ENCODE data around the gene FBXL19.
A peak's percentile ranks its signal among the peaks of the same experiment; 100 is the strongest.

FBXL19 gene

DNA sequence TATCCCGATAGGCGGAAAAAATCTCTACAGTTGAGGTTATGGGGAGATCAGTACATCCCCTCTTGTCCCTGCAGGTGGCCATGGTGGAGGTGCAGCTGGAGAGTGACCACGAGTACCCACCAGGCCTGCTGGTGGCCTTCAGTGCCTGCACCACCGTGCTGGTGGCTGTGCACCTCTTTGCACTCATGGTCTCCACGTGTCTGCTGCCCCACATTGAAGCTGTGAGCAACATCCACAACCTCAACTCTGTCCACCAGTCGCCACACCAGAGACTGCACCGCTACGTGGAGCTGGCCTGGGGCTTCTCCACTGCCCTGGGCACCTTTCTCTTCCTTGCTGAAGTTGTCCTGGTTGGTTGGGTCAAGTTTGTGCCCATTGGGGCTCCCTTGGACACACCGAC, 29.7 kb downstream of the FBXL19 start:
- DNase-seq (ENCODE audit: low read depth), result no peak
- no peak overlapping the region for H3K4me3 ChIP-seq (ENCODE audit: low read depth, low read length)
- TF ChIP-seq, protein P1, sequence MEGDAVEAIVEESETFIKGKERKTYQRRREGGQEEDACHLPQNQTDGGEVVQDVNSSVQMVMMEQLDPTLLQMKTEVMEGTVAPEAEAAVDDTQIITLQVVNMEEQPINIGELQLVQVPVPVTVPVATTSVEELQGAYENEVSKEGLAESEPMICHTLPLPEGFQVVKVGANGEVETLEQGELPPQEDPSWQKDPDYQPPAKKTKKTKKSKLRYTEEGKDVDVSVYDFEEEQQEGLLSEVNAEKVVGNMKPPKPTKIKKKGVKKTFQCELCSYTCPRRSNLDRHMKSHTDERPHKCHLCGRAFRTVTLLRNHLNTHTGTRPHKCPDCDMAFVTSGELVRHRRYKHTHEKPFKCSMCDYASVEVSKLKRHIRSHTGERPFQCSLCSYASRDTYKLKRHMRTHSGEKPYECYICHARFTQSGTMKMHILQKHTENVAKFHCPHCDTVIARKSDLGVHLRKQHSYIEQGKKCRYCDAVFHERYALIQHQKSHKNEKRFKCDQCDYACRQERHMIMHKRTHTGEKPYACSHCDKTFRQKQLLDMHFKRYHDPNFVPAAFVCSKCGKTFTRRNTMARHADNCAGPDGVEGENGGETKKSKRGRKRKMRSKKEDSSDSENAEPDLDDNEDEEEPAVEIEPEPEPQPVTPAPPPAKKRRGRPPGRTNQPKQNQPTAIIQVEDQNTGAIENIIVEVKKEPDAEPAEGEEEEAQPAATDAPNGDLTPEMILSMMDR (conservative IDR thresholded peaks at IDR 0.05; ENCODE audit: low read depth, low read length), result no peak

DNA sequence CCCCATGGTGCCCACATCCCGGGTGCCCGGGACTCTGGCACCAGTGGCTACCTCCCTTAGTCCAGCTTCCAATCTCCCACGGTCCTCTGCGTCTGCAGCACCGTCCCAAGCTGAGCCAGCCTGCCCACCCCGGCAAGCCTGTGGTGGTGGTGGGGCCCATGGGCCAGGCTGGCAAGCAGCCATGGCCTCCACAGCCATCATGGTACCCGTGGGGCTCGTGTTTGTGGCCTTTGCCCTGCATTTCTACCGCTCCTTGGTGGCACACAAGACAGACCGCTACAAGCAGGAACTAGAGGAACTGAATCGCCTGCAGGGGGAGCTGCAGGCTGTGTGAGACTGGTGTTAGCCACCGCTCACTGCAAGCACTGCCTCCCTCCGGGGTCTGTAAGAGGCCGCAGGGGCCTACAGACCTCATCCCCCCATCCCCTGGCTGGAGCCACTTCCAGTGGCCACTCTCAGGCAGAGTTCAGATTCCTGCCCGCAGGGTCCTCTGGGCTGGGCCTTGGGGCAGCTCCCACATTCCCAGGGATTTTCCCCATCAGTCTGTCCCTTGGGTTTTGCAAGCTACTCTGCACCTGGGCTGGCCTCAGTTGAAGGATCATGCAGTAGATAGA, 30.2 kb downstream of the FBXL19 start:
- H3K4me3 ChIP-seq (ENCODE audit: low read depth, low read length), result no peak overlapping the region
- DNase-seq (ENCODE audit: low read depth), result peak; percentile 89
- TF ChIP-seq, protein P1 (conservative IDR thresholded peaks at IDR 0.05; ENCODE audit: low read depth, low read length), result peak; percentile 82

DNA sequence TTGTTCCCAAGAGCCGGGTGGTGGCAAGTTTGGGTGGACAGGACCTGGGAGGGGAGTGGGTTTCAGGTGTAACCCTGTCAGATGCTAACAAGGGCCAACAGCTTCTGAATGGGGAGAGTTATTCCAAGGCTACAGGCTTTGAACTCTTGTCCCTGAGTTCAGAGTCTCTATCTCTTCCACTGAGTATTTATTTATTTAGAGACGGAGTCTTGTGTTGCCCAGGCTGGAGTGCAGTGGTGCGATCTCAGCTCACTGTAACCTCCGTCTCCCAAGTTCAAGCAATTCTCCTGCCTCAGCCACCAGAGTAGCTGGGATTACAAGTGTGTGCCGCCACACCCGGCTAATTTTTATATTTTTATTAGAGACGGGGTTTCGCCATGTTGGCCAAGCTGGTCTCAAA, 31.6 kb downstream of the FBXL19 start:
- no peak for DNase-seq (ENCODE audit: low read depth)
- TF ChIP-seq, protein P1 (conservative IDR thresholded peaks at IDR 0.05; ENCODE audit: low read depth, low read length), result no peak
- no peak overlapping the region for H3K4me3 ChIP-seq (ENCODE audit: low read depth, low read length)

DNA sequence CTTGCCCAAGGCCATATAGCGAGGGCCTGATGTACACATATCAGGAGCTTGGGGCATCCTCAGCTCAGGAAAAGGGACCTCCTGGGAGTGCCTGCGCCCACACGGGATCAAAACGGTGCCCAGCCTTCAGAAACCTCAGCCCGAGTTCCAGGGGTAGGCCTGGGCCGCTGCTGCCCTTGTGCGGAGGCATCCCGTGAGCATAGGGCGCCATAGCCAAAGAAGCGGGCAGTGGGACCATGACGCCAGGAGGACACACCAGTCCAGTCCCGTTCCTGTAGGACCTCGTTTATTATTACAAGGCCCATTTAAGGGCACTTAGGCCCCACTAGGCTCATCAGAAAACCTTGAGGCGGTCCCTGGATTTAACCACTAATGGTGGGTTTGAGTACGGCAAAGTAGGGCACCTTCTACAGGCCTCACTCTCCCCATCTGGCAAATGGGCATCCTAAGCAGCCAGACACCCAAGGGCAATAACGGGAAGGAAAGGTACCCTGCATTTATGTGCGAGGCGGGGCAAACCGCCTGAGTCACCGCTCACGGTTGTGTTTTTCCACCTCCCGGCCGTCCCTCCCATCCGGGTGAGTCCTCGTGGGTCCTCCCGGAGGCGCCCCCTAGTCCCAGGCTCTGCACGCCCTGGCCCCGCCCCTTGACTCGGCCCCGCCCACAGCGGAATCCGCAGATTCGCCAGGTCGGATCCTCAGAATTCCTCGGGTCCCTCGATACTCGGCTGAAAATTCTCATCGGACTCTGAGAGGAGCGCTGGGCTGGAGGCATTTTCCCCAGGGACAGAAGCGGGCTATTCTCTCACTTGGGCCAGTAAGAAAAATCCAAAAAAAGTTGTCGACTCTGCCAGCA, 33.5 kb downstream of the FBXL19 start:
- TF ChIP-seq, protein P1 (conservative IDR thresholded peaks at IDR 0.05; ENCODE audit: low read depth, low read length), result peak; percentile 41

DNA sequence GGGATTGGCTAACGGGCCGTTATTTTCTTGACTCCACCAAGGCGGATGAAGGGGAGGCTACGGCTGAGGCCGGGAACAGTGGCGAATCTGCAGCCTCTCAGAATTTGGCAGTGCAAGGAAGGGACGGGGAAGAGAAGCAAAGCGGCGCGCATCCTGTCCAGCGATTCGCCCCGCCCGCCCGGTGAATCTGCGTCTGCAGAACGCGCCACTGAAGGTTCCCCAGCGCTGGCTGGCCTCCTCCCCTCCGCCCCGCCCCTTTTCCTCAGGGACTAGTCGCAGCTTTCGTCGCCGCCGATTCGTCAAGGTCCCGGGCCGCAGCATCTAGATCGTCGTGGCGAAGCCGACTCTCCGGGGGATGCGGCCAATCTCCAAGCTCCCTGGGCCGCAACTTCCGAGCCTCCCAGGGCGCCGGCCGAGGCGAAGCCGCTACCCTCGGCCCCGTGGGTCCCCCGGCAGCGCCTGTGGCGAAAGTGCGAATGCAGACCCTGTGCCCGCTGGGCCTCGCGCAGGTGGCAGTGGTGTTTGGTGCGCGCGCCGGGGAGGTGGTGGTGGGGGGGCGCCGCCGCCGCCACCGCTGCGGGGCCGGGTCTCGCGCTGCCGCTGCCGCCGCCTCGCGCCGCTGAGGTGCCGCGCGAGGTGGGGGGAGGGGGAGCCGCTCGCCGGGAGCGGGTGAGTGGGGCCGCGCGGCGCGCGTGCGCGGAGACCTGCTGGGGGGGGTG, 34.2 kb downstream of the FBXL19 start, which contains the start of gene SETD1A:
SETD1A (plus strand) TSS at position 299 of the 719 bp plus-strand sequence. CDS start 978 bp downstream, outside the sequence.
- peak within 1 kb of the TSS; percentile 88 for H3K4me3 ChIP-seq (ENCODE audit: low read depth, low read length)
- DNase-seq (ENCODE audit: low read depth), result peak; percentile 98
- TF ChIP-seq, protein P1 (conservative IDR thresholded peaks at IDR 0.05; ENCODE audit: low read depth, low read length), result no peak

More for the DNA sequence above, 33.5 kb downstream of the FBXL19 start:
- DNase-seq (ENCODE audit: low read depth), result peak; percentile 90
- peak overlapping the region; percentile 88 for H3K4me3 ChIP-seq (ENCODE audit: low read depth, low read length)

DNA sequence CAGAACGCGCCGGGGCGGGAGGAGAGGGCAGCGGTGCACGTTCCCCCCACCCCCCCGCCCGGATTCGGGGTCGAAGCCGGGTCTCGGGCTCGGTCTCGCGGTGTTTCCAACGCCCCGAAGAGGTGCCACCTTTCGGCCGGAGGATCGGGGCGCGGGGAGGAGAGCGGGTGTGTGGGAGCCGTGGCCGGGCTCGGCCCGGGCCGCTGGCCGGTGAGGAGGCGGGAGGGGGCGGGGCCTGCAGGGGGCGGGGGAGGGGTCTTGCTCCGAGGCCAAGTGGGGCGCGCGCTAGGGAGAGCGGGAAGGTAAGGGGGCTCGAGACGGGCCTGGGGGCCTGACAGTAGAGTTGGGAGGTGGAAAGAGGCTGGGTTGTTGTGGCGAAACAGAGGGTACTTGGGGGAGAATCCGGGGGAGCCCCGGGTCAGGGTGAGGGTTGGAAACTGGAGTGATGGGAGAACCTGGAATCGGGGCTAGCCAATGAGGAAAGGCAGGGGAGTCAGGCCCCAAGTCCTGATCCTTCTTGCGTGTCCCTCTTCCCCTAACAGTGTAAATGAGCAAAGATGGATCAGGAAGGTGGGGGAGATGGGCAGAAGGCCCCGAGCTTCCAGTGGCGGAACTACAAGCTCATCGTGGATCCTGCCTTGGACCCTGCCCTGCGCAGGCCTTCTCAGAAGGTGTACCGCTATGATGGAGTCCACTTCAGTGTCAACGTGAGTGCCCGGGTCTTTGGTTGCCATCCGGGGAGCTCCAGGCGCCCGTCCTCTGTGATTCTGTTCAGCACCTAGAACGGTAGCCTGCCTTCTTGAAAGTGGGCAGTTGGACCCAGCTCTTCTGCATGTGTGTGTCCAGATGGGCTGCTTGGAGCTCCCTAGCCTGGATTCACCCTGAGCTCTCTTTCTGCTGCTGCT, 35.1 kb downstream of the FBXL19 start:
- peak overlapping the region; percentile 88 for H3K4me3 ChIP-seq (ENCODE audit: low read depth, low read length)
- peak; percentile 49 for DNase-seq (ENCODE audit: low read depth)
- TF ChIP-seq, protein P1 (conservative IDR thresholded peaks at IDR 0.05; ENCODE audit: low read depth, low read length), result no peak

Data from choroid plexus epithelial cell (primary cell).